ENCODE data around the gene NUDT3.

The NUDT3 gene

GRCh38 chr6:34237316-34237721 is 155.2 kb downstream of the NUDT3 start:
- DNase-seq, result peak; percentile 44

GRCh38 chr6:34236443-34237315 is 155.8 kb downstream of the NUDT3 start, which contains the start of gene HMGA1:
Gene HMGA1 (plus strand): TSS chr6:34236873. CDS start chr6:34240781, 3,908 bp downstream.
- DNase-seq, result peak; percentile 91

GRCh38 chr6:34236131-34236442 is 156.4 kb downstream of the NUDT3 start:
- DNase-seq, result no peak

- DNase-seq, result peak; percentile 66
Measured at GRCh38 chr6:34235307-34236130, 156.9 kb downstream of the NUDT3 start.

- DNase-seq, result no peak
Measured at GRCh38 chr6:34234667-34235306, 157.7 kb downstream of the NUDT3 start.

GRCh38 chr6:34233867-34234266 is 158.6 kb downstream of the NUDT3 start:
- DNase-seq, result no peak

GRCh38 chr6:34232901-34233300 is 159.6 kb downstream of the NUDT3 start:
- DNase-seq, result no peak

GRCh38 chr6:34231566-34232336 is 160.7 kb downstream of the NUDT3 start:
- DNase-seq, result no peak

GRCh38 chr6:34230653-34231371 is 161.7 kb downstream of the NUDT3 start:
- no peak for DNase-seq

GRCh38 chr6:34229877-34230276 is 162.6 kb downstream of the NUDT3 start:
- DNase-seq, result no peak
